Gastrocnemius medialis (tissue), 4 donors: ENCODE results near the gene GNAI3.

ENCODE experiments used
- CTCF ChIP-seq, 5 experiments: fragments of 450-650 bp in 3 of 5; fragments of 200-600 bp in 2 of 5; sonication (generic) in 2 of 5; IDR thresholded peaks in 4 of 5; conservative IDR thresholded peaks in 1 of 5; 1 replicate in 4 of 5; 2 replicates in 1 of 5; pipeline ENCODE4 v1.5.1; 2016 to 2019; ENCODE audit warnings: antibody characterized with exemption in 5 of 5, mild to moderate bottlenecking in 3 of 5, moderate library complexity in 3 of 5
- POLR2A ChIP-seq, 2 donors: fragments of 450-650 bp; IDR thresholded peaks; one replicate each; pipeline ENCODE4 v1.6.1; 2017; ENCODE audit warnings: antibody characterized with exemption in 2 of 2, mild to moderate bottlenecking in 2 of 2, moderate library complexity in 2 of 2

GRCh38 chr1:109569323-109569722 is 20.9 kb downstream of the GNAI3 start:
- TF ChIP-seq CTCF (IDR thresholded peaks at IDR 0.05 in 4 of 5, conservative IDR thresholded peaks at IDR 0.05 in 1 of 5) (no peak), POLR2A (IDR thresholded peaks at IDR 0.05) (no peak)
